Gastroesophageal sphincter (tissue), 3 donors: ENCODE data around the gene XYLB.
"Not testable (repeated sequence)": the region's sequence is repeated elsewhere in the genome, so short reads cannot be mapped to it uniquely, and the experiment has no call there.

ENCODE experiments used
- CTCF ChIP-seq, 4 experiments: fragments of 200-600 bp in 2 of 4; fragments of 450-650 bp in 2 of 4; sonication (generic) in 1 of 4; IDR thresholded peaks; one replicate each; pipeline ENCODE4 v1.5.1; 2017 to 2019; ENCODE audit warnings: antibody characterized with exemption in 4 of 4, mild to moderate bottlenecking in 2 of 4, moderate library complexity in 2 of 4
- EP300 ChIP-seq: sonication (generic); formaldehyde crosslinking; IDR thresholded peaks from one replicate; pipeline ENCODE4 v1.6.1; 2017; ENCODE audit warnings: antibody characterized with exemption, mild to moderate bottlenecking

- not testable (repeated sequence) for TF ChIP-seq EP300; CTCF (IDR thresholded peaks at IDR 0.05)
Measured at GRCh38 chr3:38420758-38421157, 74.2 kb downstream of the XYLB start.
